ENCODE measurements around the gene SLC6A14.

- TF ChIP-seq CTCF (IDR thresholded peaks at IDR 0.05; ENCODE audit: low read depth, low read length, poor library complexity, severe bottlenecking) (no peak), EZH2phosphoT487 (IDR thresholded peaks at IDR 0.05; ENCODE audit: borderline replicate concordance, low read length) (no peak)
Measured at GRCh38 chrX:116409219-116409618, 27.2 kb upstream of the SLC6A14 start.
